ENCODE measurements around the gene COG5.

The COG5 gene

GRCh38 chr7:107353701-107354100, 210.0 kb downstream of the COG5 start:
- no peaks in the 10 kb centered on the region for H4K20me1 ChIP-seq (ENCODE audit: insufficient read depth, low read length)
- H3K4me3 ChIP-seq (ENCODE audit: low read depth, low read length, poor library complexity, severe bottlenecking) = no peak overlapping the region
- no peaks in the 10 kb centered on the region for H3K4me1 ChIP-seq (ENCODE audit: insufficient read depth, low read length, severe bottlenecking)
- no peak overlapping the region for H2AFZ ChIP-seq (ENCODE audit: low read length)
- no peaks in the 10 kb centered on the region for H3K9me2 ChIP-seq (ENCODE audit: low read depth, low read length)
- H3K4me2 ChIP-seq (ENCODE audit: low read length) = no peak overlapping the region
- no peak overlapping the region for H3K27ac ChIP-seq (ENCODE audit: low read depth, low read length, poor library complexity, severe bottlenecking)
- 0 out of 2 replicates have a peak, but pooled peaks cover under 1% of the 10 kb centered on the region for H3K9me3 ChIP-seq (ENCODE audit: low read length)
- H3K79me2 ChIP-seq (ENCODE audit: insufficient read depth, low read length) = no peaks in the 10 kb centered on the region
- no peak overlapping the region for H3K9ac ChIP-seq (ENCODE audit: low read length)
- H3F3A ChIP-seq (ENCODE audit: insufficient read depth, low read length) = 0 out of 2 replicates have a peak, but pooled peaks cover 4% of the 10 kb centered on the region
- TF ChIP-seq CTCF (IDR thresholded peaks at IDR 0.05; ENCODE audit: low read length) (no peak), EZH2 (IDR thresholded peaks at IDR 0.05; ENCODE audit: borderline replicate concordance, low read length) (no peak)
- peaks cover 14% of the 10 kb centered on the region for H3K36me3 ChIP-seq (ENCODE audit: insufficient read depth, low read length)
- no peaks in the 10 kb centered on the region for H3K27me3 ChIP-seq (ENCODE audit: insufficient read depth, low read length)

- H3K27ac ChIP-seq (ENCODE audit: low read depth, low read length, poor library complexity, severe bottlenecking) = no peak overlapping the region
Measured at GRCh38 chr7:107345898-107346297, 217.8 kb downstream of the COG5 start.

GRCh38 chr7:107344799-107345198, 218.9 kb downstream of the COG5 start:
- Histone ChIP-seq H2AFZ (ENCODE audit: low read length) (no peak overlapping the region), H3F3A (ENCODE audit: insufficient read depth, low read length) (no peaks in the 10 kb centered on the region), H3K79me2 (ENCODE audit: insufficient read depth, low read length) (no peaks in the 10 kb centered on the region), H3K27me3 (ENCODE audit: insufficient read depth, low read length) (no peaks in the 10 kb centered on the region), H3K4me3 (ENCODE audit: low read depth, low read length, poor library complexity, severe bottlenecking) (no peak overlapping the region), H3K9ac (ENCODE audit: low read length) (no peak overlapping the region), H3K36me3 (ENCODE audit: insufficient read depth, low read length) (no peaks in the 10 kb centered on the region), H3K4me2 (ENCODE audit: low read length) (no peak overlapping the region), H3K4me1 (ENCODE audit: insufficient read depth, low read length, severe bottlenecking) (no peaks in the 10 kb centered on the region), H4K20me1 (ENCODE audit: insufficient read depth, low read length) (no peaks in the 10 kb centered on the region), H3K27ac (ENCODE audit: low read depth, low read length, poor library complexity, severe bottlenecking) (no peak overlapping the region), H3K9me3 (ENCODE audit: low read length) (peaks cover 3% of the 10 kb centered on the region; the same call in 1 of the 2 replicates), H3K9me2 (ENCODE audit: low read depth, low read length) (no peaks in the 10 kb centered on the region)
- TF ChIP-seq EZH2 (IDR thresholded peaks at IDR 0.05; ENCODE audit: borderline replicate concordance, low read length) = no peak
- no peak for TF ChIP-seq CTCF (IDR thresholded peaks at IDR 0.05; ENCODE audit: low read length)

More at GRCh38 chr7:107345898-107346297, 217.8 kb downstream of the COG5 start:
- H3K9me2 ChIP-seq (ENCODE audit: low read depth, low read length) = no peaks in the 10 kb centered on the region
- no peak overlapping the region for H3K9ac ChIP-seq (ENCODE audit: low read length)
- H3K4me3 ChIP-seq (ENCODE audit: low read depth, low read length, poor library complexity, severe bottlenecking) = no peak overlapping the region
- H3F3A ChIP-seq (ENCODE audit: insufficient read depth, low read length) = no peaks in the 10 kb centered on the region
- H2AFZ ChIP-seq (ENCODE audit: low read length) = no peak overlapping the region
- no peaks in the 10 kb centered on the region for H3K4me1 ChIP-seq (ENCODE audit: insufficient read depth, low read length, severe bottlenecking)
- H3K27me3 ChIP-seq (ENCODE audit: insufficient read depth, low read length) = no peaks in the 10 kb centered on the region
- TF ChIP-seq CTCF (IDR thresholded peaks at IDR 0.05; ENCODE audit: low read length) (no peak), EZH2 (IDR thresholded peaks at IDR 0.05; ENCODE audit: borderline replicate concordance, low read length) (no peak)
- no peaks in the 10 kb centered on the region for H3K79me2 ChIP-seq (ENCODE audit: insufficient read depth, low read length)
- no peaks in the 10 kb centered on the region for H4K20me1 ChIP-seq (ENCODE audit: insufficient read depth, low read length)
- no peak overlapping the region for H3K4me2 ChIP-seq (ENCODE audit: low read length)
- H3K9me3 ChIP-seq (ENCODE audit: low read length) = peaks cover 3% of the 10 kb centered on the region; the same call in 1 of the 2 replicates
- no peaks in the 10 kb centered on the region for H3K36me3 ChIP-seq (ENCODE audit: insufficient read depth, low read length)
